Measurements from ENCODE around the gene ULK4.

GRCh38 chr3:41331041-41331440 lies 630.9 kb downstream of the ULK4 start:
- TF ChIP-seq GABPA (tag; conservative IDR thresholded peaks at IDR 0.05; ENCODE audit: low read depth) (no peak), ZBTB2 (IDR thresholded peaks at IDR 0.05) (no peak), TBP (optimal IDR thresholded peaks at IDR 0.05; ENCODE audit: low read depth, low read length) (no peak), UBTF (IDR thresholded peaks at IDR 0.05; ENCODE audit: borderline replicate concordance in 1 of 2, low read depth in 2 of 2, low read length in 2 of 2) (no peak), NFATC3 (IDR thresholded peaks at IDR 0.05) (no peak), RCOR1 (IDR thresholded peaks at IDR 0.05; ENCODE audit: borderline replicate concordance in 1 of 2, low read depth in 2 of 2, low read length in 2 of 2) (no peak), EZH2 (IDR thresholded peaks at IDR 0.05; ENCODE audit: borderline replicate concordance, low read depth, low read length) (no peak), CREB1 (IDR thresholded peaks at IDR 0.05) (no peak), CREB1 (CRISPR knock-in tag; IDR thresholded peaks at IDR 0.05) (no peak)

Data from K562 (cell line).